Mesenchymal stem cell (in vitro differentiated cells and primary cell): ENCODE results near the gene ERC2.

Experiments
- DNase-seq: peaks from one replicate; pipeline ENCODE4 v3.0.0-alpha.2; 2013
- H2AFZ ChIP-seq: one replicate; pipeline ENCODE4 v1.6.1; 2013; ENCODE audit warnings: low read depth, mild to moderate bottlenecking, control low read depth, inconsistent platforms, low read length, moderate library complexity
- H2AK5ac ChIP-seq: 2 replicates; pipeline ENCODE4 v1.6.1; 2013; ENCODE audit warnings: low read length, moderate library complexity, mild to moderate bottlenecking, inconsistent platforms; ENCODE audit not compliant: severe bottlenecking
- H2BK120ac ChIP-seq: one replicate; pipeline ENCODE4 v1.6.1; 2013; ENCODE audit warnings: low read depth, mild to moderate bottlenecking, inconsistent platforms, low read length, moderate library complexity
- H2BK12ac ChIP-seq, 2 experiments: one replicate each; pipeline ENCODE4 v1.6.1; 2013; ENCODE audit warnings: inconsistent platforms in 2 of 2, low read length in 2 of 2, mild to moderate bottlenecking in 2 of 2, moderate library complexity in 2 of 2, control low read depth in 1 of 2
- H2BK15ac ChIP-seq: one replicate; pipeline ENCODE4 v1.6.1; 2013; ENCODE audit warnings: mild to moderate bottlenecking, low read depth, inconsistent platforms; ENCODE audit not compliant: poor library complexity, severe bottlenecking
- H2BK5ac ChIP-seq: 2 replicates; pipeline ENCODE4 v1.6.1; 2013; ENCODE audit warnings: low read depth, mild to moderate bottlenecking, low read length, control low read depth, inconsistent platforms; ENCODE audit not compliant: poor library complexity, severe bottlenecking
- H3K14ac ChIP-seq, 2 experiments: one replicate each; pipeline ENCODE4 v1.6.1; 2013; ENCODE audit warnings: inconsistent platforms in 2 of 2, low read length in 2 of 2, control low read depth in 1 of 2, mild to moderate bottlenecking in 1 of 2, moderate library complexity in 1 of 2
- H3K18ac ChIP-seq, 2 experiments: one replicate each; pipeline ENCODE4 v1.6.1; 2013; ENCODE audit warnings: inconsistent platforms in 2 of 2, low read length in 2 of 2, control low read depth in 1 of 2, low read depth in 1 of 2, mild to moderate bottlenecking in 1 of 2
- H3K23ac ChIP-seq, 2 experiments: one replicate each; pipeline ENCODE4 v1.6.1; 2013; ENCODE audit warnings: inconsistent platforms in 2 of 2, low read length in 2 of 2, mild to moderate bottlenecking in 2 of 2, moderate library complexity in 2 of 2, control low read depth in 1 of 2
- H3K27ac ChIP-seq: 2 replicates; pipeline ENCODE4 v1.5.1; 2013; ENCODE audit warnings: mild to moderate bottlenecking, moderate library complexity, low read length, control low read depth, inconsistent platforms; ENCODE audit not compliant: poor library complexity, severe bottlenecking
- H3K27me3 ChIP-seq, 2 experiments: 2 replicates each; pipeline versions ENCODE4 v1.6.1 to v1.7.0; 2013; ENCODE audit warnings: low read length in 2 of 2, mild to moderate bottlenecking in 2 of 2, moderate library complexity in 2 of 2, control low read depth in 1 of 2, inconsistent platforms in 1 of 2; ENCODE audit not compliant: control insufficient read depth in 1 of 2, insufficient read depth in 1 of 2
- H3K36me3 ChIP-seq, 2 experiments: 2 replicates each; pipeline versions ENCODE4 v1.6.1 to v1.7.0; 2013; ENCODE audit warnings: low read length in 2 of 2, control low read depth in 1 of 2, inconsistent platforms in 1 of 2, low read depth in 1 of 2, mild to moderate bottlenecking in 1 of 2; ENCODE audit not compliant: insufficient read depth in 2 of 2, control insufficient read depth in 1 of 2
- H3K4ac ChIP-seq, 2 experiments: one replicate each; pipeline ENCODE4 v1.6.1; 2013; ENCODE audit warnings: inconsistent platforms in 2 of 2, low read length in 2 of 2, mild to moderate bottlenecking in 2 of 2, moderate library complexity in 2 of 2, control low read depth in 1 of 2, low read depth in 1 of 2
- H3K4me1 ChIP-seq: 2 replicates; pipeline ENCODE4 v1.6.1; 2013; ENCODE audit warnings: low read depth, low read length, control low read depth; ENCODE audit not compliant: control insufficient read depth, insufficient read depth
- H3K4me2 ChIP-seq: 2 replicates; pipeline ENCODE4 v1.6.1; 2013; ENCODE audit warnings: low read length, mild to moderate bottlenecking, inconsistent platforms; ENCODE audit not compliant: poor library complexity, severe bottlenecking
- H3K4me3 ChIP-seq, 2 experiments: 2 replicates each; pipeline versions ENCODE4 v1.5.1 to v1.7.0; 2013; ENCODE audit warnings: low read length in 2 of 2, mild to moderate bottlenecking in 2 of 2, control low read depth in 1 of 2, low read depth in 1 of 2; ENCODE audit not compliant: insufficient read depth in 1 of 2
- H3K79me1 ChIP-seq: replicated peaks from 2 replicates; pipeline ENCODE4 v1.6.1; 2013; ENCODE audit warnings: mild to moderate bottlenecking, control low read depth, low read length, inconsistent platforms; ENCODE audit not compliant: poor library complexity, severe bottlenecking
- H3K9ac ChIP-seq: 2 replicates; pipeline ENCODE4 v1.7.0; 2013; ENCODE audit warnings: mild to moderate bottlenecking, low read length, moderate library complexity
- H3K9me3 ChIP-seq: 2 replicates; pipeline ENCODE4 v1.7.0; 2013; ENCODE audit warnings: mild to moderate bottlenecking, low read length; ENCODE audit not compliant: control insufficient read depth
- H4K8ac ChIP-seq: one replicate; pipeline ENCODE4 v1.6.1; 2013; ENCODE audit warnings: inconsistent platforms, mild to moderate bottlenecking, low read length, moderate library complexity
- H4K91ac ChIP-seq: one replicate; pipeline ENCODE4 v1.6.1; 2013; ENCODE audit warnings: mild to moderate bottlenecking, low read length, inconsistent platforms
- WGBS: methylation state at CpG from one replicate; pipeline ENCODE4 v1.1.7; 2013; ENCODE audit warnings: mixed read lengths; 5-methylcytosine and 5-hydroxymethylcytosine counted together

Gene ERC2

DNA sequence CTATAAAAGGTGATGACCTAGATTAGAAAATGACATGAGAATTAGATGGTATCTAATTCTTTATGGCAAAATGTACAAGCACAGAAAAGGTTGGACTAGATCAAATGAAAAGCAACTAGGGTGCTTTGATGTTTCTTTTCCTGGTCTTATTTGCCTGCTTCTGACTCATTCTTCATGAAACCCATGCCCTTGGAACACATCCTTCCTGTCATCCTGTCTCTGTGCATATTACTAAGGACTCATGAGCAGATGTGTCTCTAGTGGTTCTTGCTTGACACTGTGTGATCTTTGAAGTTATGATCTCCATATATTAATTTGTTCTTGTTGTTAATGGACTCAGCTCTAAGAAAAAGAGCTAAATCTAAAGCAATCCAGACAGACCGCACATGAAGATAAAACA is 314.0 kb downstream of the ERC2 start:
- H3K23ac ChIP-seq: no peak overlapping the region
- H2AK5ac ChIP-seq: no peak overlapping the region
- H4K91ac ChIP-seq: no peak overlapping the region
- no peaks in the 10 kb centered on the region for H3K27me3 ChIP-seq
- H3K4me2 ChIP-seq: no peak overlapping the region
- no peak overlapping the region for H2BK5ac ChIP-seq
- no peak overlapping the region for H3K18ac ChIP-seq
- no peaks in the 10 kb centered on the region for H3K36me3 ChIP-seq
- no peak overlapping the region for H2AFZ ChIP-seq
- H3K4ac ChIP-seq: no peak overlapping the region
- WGBS: no CpG with 5 or more reads among the region's 1 CpG
- no peak overlapping the region for H3K9ac ChIP-seq
- H2BK12ac ChIP-seq: no peak overlapping the region
- H3K27ac ChIP-seq: no peak overlapping the region
- no peak overlapping the region for H4K8ac ChIP-seq
- no peak overlapping the region for H2BK15ac ChIP-seq
- no peak overlapping the region for H3K14ac ChIP-seq
- no peak overlapping the region for H2BK120ac ChIP-seq
- H3K9me3 ChIP-seq: no peaks in the 10 kb centered on the region
- H3K79me1 ChIP-seq: no peaks in the 10 kb centered on the region
- H3K4me1 ChIP-seq: no peaks in the 10 kb centered on the region
- no peak overlapping the region for H3K4me3 ChIP-seq
- peak; percentile 21 for DNase-seq

GRCh38 chr3:56147354-56147753 is 320.9 kb downstream of the ERC2 start:
- H2BK5ac ChIP-seq: no peak overlapping the region
- H2AFZ ChIP-seq: no peak overlapping the region
- no peaks in the 10 kb centered on the region for H3K27me3 ChIP-seq
- H2BK12ac ChIP-seq: no peak overlapping the region
- no peaks in the 10 kb centered on the region for H3K9me3 ChIP-seq
- H3K9ac ChIP-seq: no peak overlapping the region
- H3K4me1 ChIP-seq: no peaks in the 10 kb centered on the region
- no peak overlapping the region for H3K27ac ChIP-seq
- no peak overlapping the region for H3K23ac ChIP-seq
- no peak for DNase-seq
- no peak overlapping the region for H2AK5ac ChIP-seq
- no peak overlapping the region for H2BK120ac ChIP-seq
- WGBS: 75% methylated on average over 2 of the region's 3 CpGs
- H4K8ac ChIP-seq: no peak overlapping the region
- no peaks in the 10 kb centered on the region for H3K36me3 ChIP-seq
- H3K4ac ChIP-seq: no peak overlapping the region
- no peak overlapping the region for H3K14ac ChIP-seq
- H2BK15ac ChIP-seq: no peak overlapping the region
- no peak overlapping the region for H3K4me2 ChIP-seq
- no peak overlapping the region for H4K91ac ChIP-seq
- H3K79me1 ChIP-seq: no peaks in the 10 kb centered on the region
- no peak overlapping the region for H3K4me3 ChIP-seq
- no peak overlapping the region for H3K18ac ChIP-seq

- Histone ChIP-seq H4K91ac (no peak overlapping the region), H3K4me2 (no peak overlapping the region), H3K9me3 (no peaks in the 10 kb centered on the region), H3K23ac (no peak overlapping the region), H3K4ac (no peak overlapping the region), H3K18ac (no peak overlapping the region), H2AFZ (no peak overlapping the region), H2BK12ac (no peak overlapping the region), H3K14ac (no peak overlapping the region), H3K36me3 (no peaks in the 10 kb centered on the region), H4K8ac (no peak overlapping the region), H2BK15ac (no peak overlapping the region), H2AK5ac (no peak overlapping the region), H3K4me3 (no peak overlapping the region), H3K79me1 (no peaks in the 10 kb centered on the region), H3K9ac (no peak overlapping the region), H2BK5ac (no peak overlapping the region), H3K27ac (no peak overlapping the region), H2BK120ac (no peak overlapping the region), H3K4me1 (no peaks in the 10 kb centered on the region), H3K27me3 (no peaks in the 10 kb centered on the region)
- WGBS: 98% methylated on average over 2 of the region's 2 CpGs
- no peak for DNase-seq
Observed at GRCh38 chr3:56145410-56145809, 322.9 kb downstream of the ERC2 start.

DNA sequence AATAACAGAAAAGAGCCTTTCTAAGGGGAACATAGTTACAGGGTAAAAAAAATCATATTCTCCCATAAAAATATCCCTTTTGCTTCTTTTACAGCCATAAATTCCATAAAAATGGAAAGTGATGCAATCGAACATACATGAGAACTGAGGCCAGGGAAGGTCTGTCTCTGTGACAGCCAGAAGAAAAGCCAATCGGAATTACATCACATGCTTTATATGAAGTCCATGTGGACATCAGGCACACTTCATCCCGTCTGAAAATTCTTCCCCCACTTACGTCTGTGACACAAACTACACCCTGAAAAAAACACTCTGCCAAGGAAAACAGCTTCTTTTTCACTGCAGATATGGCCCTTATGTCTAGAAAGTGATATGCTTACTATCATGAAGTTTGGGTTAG is 323.5 kb downstream of the ERC2 start:
- Histone ChIP-seq H2BK120ac (no peak overlapping the region), H3K14ac (no peak overlapping the region), H3K23ac (no peak overlapping the region), H2BK5ac (no peak overlapping the region), H4K91ac (no peak overlapping the region), H3K27ac (no peak overlapping the region), H2AK5ac (no peak overlapping the region), H2AFZ (no peak overlapping the region), H4K8ac (no peak overlapping the region), H3K4me2 (no peak overlapping the region), H3K18ac (no peak overlapping the region), H3K27me3 (no peaks in the 10 kb centered on the region), H3K4ac (no peak overlapping the region), H3K36me3 (no peaks in the 10 kb centered on the region), H3K4me1 (no peaks in the 10 kb centered on the region), H3K9ac (no peak overlapping the region), H3K9me3 (no peaks in the 10 kb centered on the region), H2BK12ac (no peak overlapping the region), H2BK15ac (no peak overlapping the region), H3K79me1 (no peaks in the 10 kb centered on the region), H3K4me3 (no peak overlapping the region)
- 97% methylated on average over 2 of the region's 4 CpGs for WGBS
- DNase-seq: no peak
